IPS DF 4.7 (cell line): ENCODE data around the gene PCCB.
"Not testable (repeated sequence)": the region's sequence is repeated elsewhere in the genome, so short reads cannot be mapped to it uniquely, and the experiment has no call there.

Experiments used
- DNase-seq: peaks from one replicate; pipeline ENCODE4 v3.0.0-alpha.2; 2013; ENCODE audit warnings: low spot score; ENCODE audit errors: extremely low read depth

The PCCB gene

GRCh38 chr3:136326316-136326715, 76.2 kb downstream of the PCCB start:
- DNase-seq: no peak

- DNase-seq: no peak
These were observed 77.5 kb downstream of the PCCB start for GRCh38 chr3:136327671-136328070.

- no peak for DNase-seq
These were observed 79.5 kb downstream of the PCCB start for GRCh38 chr3:136329593-136329992.

- DNase-seq: no peak
These were observed 80.8 kb downstream of the PCCB start for GRCh38 chr3:136330900-136331299.

GRCh38 chr3:136332302-136332701, 82.2 kb downstream of the PCCB start:
- no peak for DNase-seq

- no peak for DNase-seq
These were observed 82.6 kb downstream of the PCCB start for GRCh38 chr3:136332776-136333175.

GRCh38 chr3:136334209-136334608, 84.1 kb downstream of the PCCB start:
- no peak for DNase-seq

- DNase-seq: not testable (repeated sequence)
These were observed 84.6 kb downstream of the PCCB start for GRCh38 chr3:136334726-136335125.

- no peak for DNase-seq
These were observed 86.4 kb downstream of the PCCB start for GRCh38 chr3:136336329-136337100.

GRCh38 chr3:136343446-136343845, 93.3 kb downstream of the PCCB start:
- DNase-seq: no peak

GRCh38 chr3:136343873-136344555, 93.9 kb downstream of the PCCB start:
- no peak for DNase-seq

- DNase-seq: no peak
These were observed 96.3 kb downstream of the PCCB start for GRCh38 chr3:136346486-136346885.

GRCh38 chr3:136350132-136350531, 100.0 kb downstream of the PCCB start:
- no peak for DNase-seq

GRCh38 chr3:136350557-136350956, 100.4 kb downstream of the PCCB start:
- DNase-seq: no peak

- DNase-seq: no peak
These were observed 101.2 kb downstream of the PCCB start for GRCh38 chr3:136351351-136351750.

- no peak for DNase-seq
These were observed 101.8 kb downstream of the PCCB start for GRCh38 chr3:136351905-136352304.

GRCh38 chr3:136353461-136353860, 103.3 kb downstream of the PCCB start:
- DNase-seq: no peak

GRCh38 chr3:136366289-136366688, 116.1 kb downstream of the PCCB start:
- no peak for DNase-seq

GRCh38 chr3:136375800-136376199, 125.7 kb downstream of the PCCB start:
- not testable (repeated sequence) for DNase-seq

- no peak for DNase-seq
These were observed 127.4 kb downstream of the PCCB start for GRCh38 chr3:136377508-136377907.

GRCh38 chr3:136378011-136378410, 127.9 kb downstream of the PCCB start:
- DNase-seq: no peak
